ENCODE measurements around the gene BRSK1. TPM values are rescaled to one million over a fixed set of nuclear protein-coding genes. Genes with fewer than 3 reads are reported as not detected.
A peak's percentile ranks its signal among the peaks of the same experiment; 100 is the strongest.

Gene BRSK1
- total RNA-seq, 2 experiments from 2014 or later: 7.3 to 7.5 TPM

- ATAC-seq: no peak
- ChIA-PET POLR2A (no interaction called here), CTCF (no interaction called here)
- Mint-ChIP-seq H3K9me3 (ENCODE audit: insufficient read depth) (no peaks in the 10 kb centered on the region), H3K27me3 (ENCODE audit: low read depth) (no peaks in the 10 kb centered on the region), H3K4me1 (ENCODE audit: low read depth) (peaks cover 39% of the 10 kb centered on the region), H3K27ac (peak overlapping the region; percentile 74), H3K36me3 (ENCODE audit: low read depth) (peaks cover 50% of the 10 kb centered on the region), H3K4me3 (no peak overlapping the region)
- DNase-seq: no peak
Observed at GRCh38 chr19:55247621-55248099, 36.1 kb upstream of the BRSK1 start.

- Mint-ChIP-seq H3K4me1 (ENCODE audit: low read depth) (peaks cover 43% of the 10 kb centered on the region), H3K36me3 (ENCODE audit: low read depth) (peaks cover 54% of the 10 kb centered on the region), H3K27me3 (ENCODE audit: low read depth) (no peaks in the 10 kb centered on the region), H3K9me3 (ENCODE audit: insufficient read depth) (no peaks in the 10 kb centered on the region), H3K27ac (peak overlapping the region; percentile 74), H3K4me3 (no peak overlapping the region)
- CTCF ChIA-PET: no interaction called here
- POLR2A ChIA-PET: interaction anchor here (0.7 kb wide), 1 partner anchor 11 kb away, joined by 3 read pairs; the partner anchor contains the start of gene PPP6R1
- DNase-seq (no peak), ATAC-seq (no peak)
Observed at GRCh38 chr19:55248166-55248675, 35.6 kb upstream of the BRSK1 start.

GRCh38 chr19:55248704-55249103, 35.1 kb upstream of the BRSK1 start:
- POLR2A ChIA-PET: interaction anchor here (0.7 kb wide), 1 partner anchor 11 kb away, joined by 3 read pairs; the partner anchor contains the start of gene PPP6R1
- Mint-ChIP-seq H3K36me3 (ENCODE audit: low read depth) (peaks cover 56% of the 10 kb centered on the region), H3K27me3 (ENCODE audit: low read depth) (no peaks in the 10 kb centered on the region), H3K4me1 (ENCODE audit: low read depth) (peaks cover 48% of the 10 kb centered on the region), H3K9me3 (ENCODE audit: insufficient read depth) (no peaks in the 10 kb centered on the region), H3K4me3 (no peak overlapping the region), H3K27ac (peak overlapping the region; percentile 74)
- DNase-seq: no peak
- ATAC-seq: no peak
- CTCF ChIA-PET: no interaction called here

- Mint-ChIP-seq H3K4me3 (no peak overlapping the region), H3K9me3 (ENCODE audit: insufficient read depth) (no peaks in the 10 kb centered on the region), H3K36me3 (ENCODE audit: low read depth) (peaks cover 56% of the 10 kb centered on the region), H3K27ac (no peak overlapping the region), H3K4me1 (ENCODE audit: low read depth) (peaks cover 50% of the 10 kb centered on the region), H3K27me3 (ENCODE audit: low read depth) (no peaks in the 10 kb centered on the region)
- POLR2A ChIA-PET: interaction anchor here (0.8 to 1.1 kb wide), 2 partner anchors 9 to 158 kb away, joined by 3 to 4 read pairs; partner anchors contain the start of genes PPP6R1 and UBE2S
- ATAC-seq (no peak), DNase-seq (no peak)
- CTCF ChIA-PET: interaction anchor here (1.8 kb wide), 1 partner anchor 42 kb away, joined by 6 read pairs; no protein-coding TSS in a partner anchor
Observed at GRCh38 chr19:55249841-55250240, 34.0 kb upstream of the BRSK1 start.

GRCh38 chr19:55250262-55251036, 33.3 kb upstream of the BRSK1 start:
- ATAC-seq (no peak), DNase-seq (no peak)
- H3K27ac Mint-ChIP-seq: peak overlapping the region; percentile 97
- peaks cover 61% of the 10 kb centered on the region for H3K36me3 Mint-ChIP-seq (ENCODE audit: low read depth)
- ChIA-PET CTCF (interaction anchor here (1.0 to 1.8 kb wide), 3 partner anchors 42 to 109 kb away, joined by 3 to 6 read pairs (median 3); partner anchors contain the start of gene DNAAF3), POLR2A (interaction anchor here (0.9 to 1.1 kb wide), 2 partner anchors 9 kb away, joined by 3 to 4 read pairs; partner anchors contain the start of gene PPP6R1)
- H3K27me3 Mint-ChIP-seq (ENCODE audit: low read depth): no peaks in the 10 kb centered on the region
- H3K4me3 Mint-ChIP-seq: peak overlapping the region; percentile 91
- H3K9me3 Mint-ChIP-seq (ENCODE audit: insufficient read depth): no peaks in the 10 kb centered on the region
- H3K4me1 Mint-ChIP-seq (ENCODE audit: low read depth): peaks cover 50% of the 10 kb centered on the region

- POLR2A ChIA-PET: interaction anchor here (0.9 kb wide), 1 partner anchor 8 kb away, joined by 3 read pairs; no protein-coding TSS in a partner anchor
- peak; percentile 65 for DNase-seq
- CTCF ChIA-PET: interaction anchor here (1.0 to 1.8 kb wide), 4 partner anchors 41 to 252 kb away, joined by 3 to 6 read pairs (median 4); partner anchors contain the start of gene DNAAF3
- ATAC-seq: peak; percentile 25
- H3K9me3 Mint-ChIP-seq (ENCODE audit: insufficient read depth): no peaks in the 10 kb centered on the region
- H3K4me3 Mint-ChIP-seq: peak overlapping the region; percentile 91
- H3K4me1 Mint-ChIP-seq (ENCODE audit: low read depth): peaks cover 60% of the 10 kb centered on the region
- peak overlapping the region; percentile 97 for H3K27ac Mint-ChIP-seq
- peaks cover 63% of the 10 kb centered on the region for H3K36me3 Mint-ChIP-seq (ENCODE audit: low read depth)
- no peaks in the 10 kb centered on the region for H3K27me3 Mint-ChIP-seq (ENCODE audit: low read depth)
Observed at GRCh38 chr19:55251341-55252081, 32.3 kb upstream of the BRSK1 start.

- H3K27me3 Mint-ChIP-seq (ENCODE audit: low read depth): no peaks in the 10 kb centered on the region
- H3K4me1 Mint-ChIP-seq (ENCODE audit: low read depth): peaks cover 61% of the 10 kb centered on the region
- H3K27ac Mint-ChIP-seq: peak overlapping the region; percentile 100
- H3K36me3 Mint-ChIP-seq (ENCODE audit: low read depth): peaks cover 76% of the 10 kb centered on the region
- ATAC-seq: no peak
- ChIA-PET CTCF (interaction anchor here (1.0 to 3.8 kb wide), 9 partner anchors 10 to 251 kb away, joined by 3 to 24 read pairs (median 7); partner anchors contain the start of genes HSPBP1, KMT5C and TMEM238), POLR2A (interaction anchor here (0.7 to 1.9 kb wide), 7 partner anchors 11 to 154 kb away, joined by 3 to 14 read pairs (median 4); partner anchors contain the start of genes KMT5C, TMEM238 and UBE2S)
- DNase-seq: no peak
- no peaks in the 10 kb centered on the region for H3K9me3 Mint-ChIP-seq (ENCODE audit: insufficient read depth)
- H3K4me3 Mint-ChIP-seq: peak overlapping the region; percentile 91
Observed at GRCh38 chr19:55252760-55253663, 30.8 kb upstream of the BRSK1 start.

GRCh38 chr19:55253842-55254624, 29.8 kb upstream of the BRSK1 start:
- H3K36me3 Mint-ChIP-seq (ENCODE audit: low read depth): peaks cover 68% of the 10 kb centered on the region
- ATAC-seq (peak; percentile 29), DNase-seq (peak; percentile 80)
- no peaks in the 10 kb centered on the region for H3K9me3 Mint-ChIP-seq (ENCODE audit: insufficient read depth)
- H3K27ac Mint-ChIP-seq: peak overlapping the region; percentile 100
- H3K4me1 Mint-ChIP-seq (ENCODE audit: low read depth): peaks cover 51% of the 10 kb centered on the region
- peak overlapping the region; percentile 91 for H3K4me3 Mint-ChIP-seq
- no peaks in the 10 kb centered on the region for H3K27me3 Mint-ChIP-seq (ENCODE audit: low read depth)
- ChIA-PET CTCF (interaction anchor here (0.7 to 3.8 kb wide), 13 partner anchors 9 to 400 kb away, joined by 3 to 24 read pairs (median 4); partner anchors contain the start of genes HSPBP1, KMT5C, TMEM238 and ZNF784), POLR2A (interaction anchor here (0.6 to 3.7 kb wide), 13 partner anchors 12 to 1821 kb away, joined by 3 to 18 read pairs (median 4); partner anchors contain the start of genes HSPBP1, KMT5C, TMEM238 and UBE2S)

- H3K4me1 Mint-ChIP-seq (ENCODE audit: low read depth): peaks cover 54% of the 10 kb centered on the region
Observed at GRCh38 chr19:55254625-55254977, 29.2 kb upstream of the BRSK1 start.

More at GRCh38 chr19:55254625-55254977, 29.2 kb upstream of the BRSK1 start:
- H3K27me3 Mint-ChIP-seq (ENCODE audit: low read depth): no peaks in the 10 kb centered on the region
- POLR2A ChIA-PET: interaction anchor here (0.7 to 3.7 kb wide), 10 partner anchors 12 to 351 kb away, joined by 3 to 18 read pairs (median 4); partner anchors contain the start of genes HSPBP1, KMT5C, TMEM238 and UBE2S
- peaks cover 68% of the 10 kb centered on the region for H3K36me3 Mint-ChIP-seq (ENCODE audit: low read depth)
- no peak for DNase-seq
- CTCF ChIA-PET: interaction anchor here (0.9 to 3.8 kb wide), 12 partner anchors 8 to 400 kb away, joined by 3 to 24 read pairs (median 6); partner anchors contain the start of genes HSPBP1, KMT5C, TMEM238 and ZNF784
- ATAC-seq: no peak
- peak overlapping the region; percentile 100 for H3K27ac Mint-ChIP-seq
- peak overlapping the region; percentile 91 for H3K4me3 Mint-ChIP-seq
- no peaks in the 10 kb centered on the region for H3K9me3 Mint-ChIP-seq (ENCODE audit: insufficient read depth)
